GM12892 (cell line): ENCODE data around the gene TMEM259.

Experiments used
- DNase-seq: peaks from one replicate; pipeline ENCODE4 v3.0.0; 2011; ENCODE audit not compliant: insufficient read length
- FAIRE-seq: peaks from 2 replicates; lab custom pipeline; 2011; peaks lifted over from hg19 to GRCh38; lab: Jason Lieb, UNC
- POLR2A ChIP-seq: IDR thresholded peaks from 2 replicates; pipeline ENCODE4 v1.6.1; 2011; ENCODE audit warnings: low read depth, low read length, control low read depth
- POLR2AphosphoS5 ChIP-seq: IDR thresholded peaks from 2 replicates; pipeline ENCODE4 v1.6.1; 2011; ENCODE audit warnings: low read depth, low read length, control low read depth
- TAF1 ChIP-seq: IDR thresholded peaks from 2 replicates; pipeline ENCODE4 v1.6.1; 2011; ENCODE audit warnings: low read depth, mild to moderate bottlenecking, control low read depth, low read length, borderline replicate concordance

TMEM259 gene

GRCh38 chr19:982567-983170 is 38.3 kb downstream of the TMEM259 start:
- no peak for TF ChIP-seq POLR2A
- TF ChIP-seq POLR2AphosphoS5 = no peak
- peak; percentile 86 for FAIRE-seq
- DNase-seq = peak; percentile 99

DNA sequence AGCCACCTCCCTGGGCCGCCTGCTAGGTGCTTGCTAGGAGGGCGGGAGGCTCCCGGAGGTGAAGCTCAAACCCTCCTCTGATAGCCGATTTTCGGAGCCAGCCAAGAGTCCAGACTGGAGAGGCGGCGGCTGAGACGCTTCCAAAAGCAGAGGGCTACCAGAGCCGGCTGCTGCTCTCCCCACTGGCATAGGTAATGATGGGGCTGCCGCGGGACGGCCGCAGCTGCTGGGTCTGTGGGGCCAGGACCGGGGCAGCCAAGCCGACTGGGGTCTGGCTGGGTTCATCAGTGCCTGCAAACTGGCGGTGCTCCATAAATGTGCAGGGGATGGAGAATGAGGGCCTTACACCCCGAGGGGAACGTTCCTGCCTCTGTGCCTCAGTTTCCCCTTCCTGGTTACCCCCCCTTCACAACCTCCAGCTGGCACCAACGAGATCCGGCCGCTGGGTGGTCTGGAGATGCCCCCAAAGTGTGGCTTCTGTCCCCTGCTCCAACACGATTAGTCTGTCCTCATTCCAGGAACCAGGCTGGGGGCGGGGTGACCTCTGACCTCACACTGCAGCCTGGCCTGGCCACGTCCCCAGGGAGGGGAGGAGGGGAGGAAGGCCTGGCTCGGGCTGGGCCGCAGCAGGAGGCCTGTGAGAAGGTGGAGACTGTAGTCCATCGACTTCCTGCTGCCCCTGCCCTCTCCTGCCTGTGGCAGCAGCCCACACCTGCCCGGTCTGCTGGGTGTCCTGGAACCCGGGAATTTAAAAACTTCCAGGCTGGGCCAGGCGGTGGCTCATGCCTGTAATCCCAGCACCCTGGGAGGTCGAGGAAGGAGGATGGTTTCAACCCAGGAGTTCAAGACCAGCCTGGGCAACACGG is 40.6 kb downstream of the TMEM259 start:
- DNase-seq (no peak), FAIRE-seq (peak; percentile 40)
- TF ChIP-seq POLR2A (no peak), TAF1 (no peak), POLR2AphosphoS5 (no peak)

DNA sequence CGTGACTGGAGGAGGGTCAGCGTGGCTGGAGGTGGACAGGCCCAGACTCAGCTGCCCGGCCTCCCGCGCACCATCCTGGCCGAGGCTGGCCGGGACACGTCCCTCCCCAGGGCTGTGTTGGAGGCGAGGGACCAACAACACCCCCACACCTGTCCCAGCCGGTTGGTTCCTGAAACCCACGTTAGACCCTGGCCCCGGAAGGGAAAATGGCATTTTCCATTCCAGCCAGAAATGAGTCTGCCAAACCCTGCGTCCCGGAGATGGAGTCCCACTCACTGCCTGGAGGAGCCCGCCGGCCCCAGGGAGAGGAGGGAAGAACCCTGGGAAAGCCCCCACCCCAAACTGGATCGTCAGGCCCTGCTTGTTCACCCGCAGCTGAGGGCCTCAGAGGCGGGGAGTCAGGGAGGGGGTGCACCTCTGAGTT is 41.6 kb downstream of the TMEM259 start:
- FAIRE-seq (peak; percentile 68), DNase-seq (no peak)
- TF ChIP-seq POLR2AphosphoS5 = no peak
- no peak for TF ChIP-seq TAF1
- no peak for TF ChIP-seq POLR2A

DNA sequence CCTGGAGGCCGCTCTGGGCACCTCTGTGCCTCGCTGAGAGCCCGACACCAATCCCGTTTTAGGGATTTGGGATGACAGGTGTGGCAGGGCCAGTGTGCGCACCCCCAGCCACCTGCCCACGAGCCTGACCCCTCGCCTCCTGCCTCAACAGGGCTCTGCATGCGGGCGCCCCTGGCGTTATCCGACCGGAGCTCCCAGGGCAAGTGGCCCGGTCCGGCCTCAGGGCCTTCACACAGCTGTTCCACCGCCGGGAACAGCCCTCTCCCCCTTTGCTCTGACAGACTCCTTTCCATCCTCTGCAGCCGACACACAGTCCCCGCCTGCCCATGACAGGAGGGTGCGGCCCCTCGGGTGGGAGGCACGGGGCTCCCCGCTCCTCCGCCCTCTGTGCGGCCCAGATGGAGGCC is 43.9 kb downstream of the TMEM259 start:
- no peak for DNase-seq
- TF ChIP-seq POLR2AphosphoS5 = no peak
- no peak for TF ChIP-seq TAF1
- no peak for TF ChIP-seq POLR2A

GRCh38 chr19:976476-976875 is 44.4 kb downstream of the TMEM259 start:
- DNase-seq = no peak
- 0 out of 2 replicates have a peak, but pooled peaks have one; percentile 27 for TF ChIP-seq POLR2AphosphoS5
- no peak for TF ChIP-seq TAF1
- no peak for FAIRE-seq

More for the DNA sequence above, 43.9 kb downstream of the TMEM259 start:
- no peak for FAIRE-seq

DNA sequence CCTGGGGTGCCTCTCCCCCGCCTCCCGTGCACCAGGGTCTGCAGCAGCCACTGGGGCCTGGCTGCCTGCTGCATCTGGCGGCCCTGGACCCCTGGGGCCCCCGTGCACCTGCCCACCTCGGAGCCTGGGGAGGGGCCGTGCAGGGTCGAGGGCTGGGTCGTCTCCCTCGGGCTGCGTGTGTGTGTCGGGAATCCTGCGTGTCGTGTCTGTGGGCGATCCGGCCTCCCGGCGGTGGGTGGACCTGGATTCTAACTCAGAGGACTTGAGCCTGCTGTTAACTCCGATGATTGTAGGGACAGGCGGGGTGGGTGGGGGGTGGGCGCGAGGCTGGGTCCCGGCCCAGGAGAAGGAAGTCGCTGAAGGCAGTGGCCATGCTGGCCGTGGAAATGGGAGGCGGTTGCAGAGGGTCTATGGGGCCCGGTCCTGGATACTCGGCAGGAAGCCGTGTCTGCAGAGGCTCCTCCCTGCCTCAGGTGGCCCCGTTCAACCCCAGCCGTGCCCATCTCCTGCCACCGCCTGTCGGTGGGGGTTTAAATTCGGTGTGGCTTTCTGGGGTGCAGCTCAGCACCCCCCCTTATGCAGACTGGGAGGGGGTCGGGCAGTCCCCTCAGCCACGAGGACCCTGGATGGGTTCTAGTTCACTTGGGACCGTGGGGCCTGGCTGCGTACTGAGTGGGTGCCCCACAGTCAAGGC is 46.2 kb downstream of the TMEM259 start:
- TF ChIP-seq TAF1 = no peak
- TF ChIP-seq POLR2AphosphoS5 = no peak
- FAIRE-seq (no peak), DNase-seq (no peak)

GRCh38 chr19:973726-974563 is 47.0 kb downstream of the TMEM259 start:
- FAIRE-seq = no peak
- TF ChIP-seq POLR2AphosphoS5 (no peak), TAF1 (no peak), POLR2A (no peak)

GRCh38 chr19:972281-972680 is 48.6 kb downstream of the TMEM259 start:
- DNase-seq = no peak
- TF ChIP-seq POLR2AphosphoS5 = no peak
- no peak for TF ChIP-seq TAF1
- no peak for TF ChIP-seq POLR2A
- no peak for FAIRE-seq

More at GRCh38 chr19:973726-974563, 47.0 kb downstream of the TMEM259 start:
- DNase-seq = no peak

DNA sequence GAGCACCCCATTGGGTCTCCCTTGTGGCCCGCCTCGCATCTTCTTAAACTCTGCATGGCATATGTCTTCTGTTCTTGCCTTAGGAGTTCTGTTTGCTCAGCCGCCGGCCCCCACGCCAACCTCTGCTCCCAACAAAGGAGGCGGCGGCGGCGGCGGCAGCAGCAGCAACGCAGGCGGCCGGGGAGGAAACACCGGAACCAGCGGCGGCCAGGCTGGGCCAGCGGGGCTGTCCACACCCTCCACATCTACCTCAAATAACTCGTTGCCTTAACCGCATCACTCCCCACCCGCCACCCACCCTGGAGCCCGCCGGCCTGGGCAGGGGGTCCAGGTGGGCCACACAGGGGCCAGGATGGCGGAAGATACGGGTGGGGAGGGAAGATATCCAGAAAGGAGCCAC is 49.1 kb downstream of the TMEM259 start:
- FAIRE-seq (no peak), DNase-seq (no peak)
- TF ChIP-seq TAF1 (no peak), POLR2AphosphoS5 (no peak), POLR2A (no peak)

- TF ChIP-seq POLR2AphosphoS5 (no peak), TAF1 (no peak), POLR2A (no peak)
- DNase-seq = no peak
- no peak for FAIRE-seq
Measured at GRCh38 chr19:970695-971094, 50.2 kb downstream of the TMEM259 start.

GRCh38 chr19:966485-967088 is 54.3 kb downstream of the TMEM259 start:
- no peak for TF ChIP-seq TAF1
- TF ChIP-seq POLR2AphosphoS5 = no peak
- TF ChIP-seq POLR2A = no peak
- DNase-seq (no peak), FAIRE-seq (no peak)
